Myocyte (in vitro differentiated cells): ENCODE results near the gene DNAH17. TPM values are rescaled to one million over a fixed set of nuclear protein-coding genes. Genes with fewer than 3 reads are reported as not detected.
"Not testable (repeated sequence)": the region's sequence is repeated elsewhere in the genome, so short reads cannot be mapped to it uniquely, and the experiment has no call there.

Experiments
- DNase-seq: peaks from one replicate; pipeline ENCODE4 v3.0.0-alpha.2; 2012; ENCODE audit warnings: low read depth
- total RNA-seq: library from RNA; depleted of rRNA; stranded (reverse); fragments of >200 nt; gene quantifications from 2 replicates; pipeline ENCODE4 v1.2.3, GENCODE V29; 2014

Gene DNAH17
- total RNA-seq, 1 donor from 2014 or later = not detected

- no peak for DNase-seq
Measured at GRCh38 chr17:78478757-78479297, 98.4 kb downstream of the DNAH17 start.

- DNase-seq = no peak
Measured at GRCh38 chr17:78477913-78478756, 99.1 kb downstream of the DNAH17 start.

- DNase-seq = no peak
Measured at GRCh38 chr17:78476973-78477372, 100.2 kb downstream of the DNAH17 start.

- no peak for DNase-seq
Measured at GRCh38 chr17:78476149-78476548, 101.0 kb downstream of the DNAH17 start.

- DNase-seq = no peak
Measured at GRCh38 chr17:78475211-78475610, 102.0 kb downstream of the DNAH17 start.

GRCh38 chr17:78474614-78475146, 102.5 kb downstream of the DNAH17 start:
- DNase-seq = no peak

- no peak for DNase-seq
Measured at GRCh38 chr17:78473951-78474613, 103.1 kb downstream of the DNAH17 start.

- no peak for DNase-seq
Measured at GRCh38 chr17:78472035-78472905, 104.9 kb downstream of the DNAH17 start.

- no peak for DNase-seq
Measured at GRCh38 chr17:78471635-78472034, 105.6 kb downstream of the DNAH17 start.

GRCh38 chr17:78469443-78469842, 107.8 kb downstream of the DNAH17 start:
- DNase-seq = no peak

GRCh38 chr17:78468366-78468765, 108.8 kb downstream of the DNAH17 start:
- DNase-seq = no peak

- no peak for DNase-seq
Measured at GRCh38 chr17:78466786-78467715, 110.1 kb downstream of the DNAH17 start.

GRCh38 chr17:78466109-78466785, 110.9 kb downstream of the DNAH17 start:
- not testable (repeated sequence) for DNase-seq

- DNase-seq = no peak
Measured at GRCh38 chr17:78462148-78462547, 115.0 kb downstream of the DNAH17 start.

- DNase-seq = no peak
Measured at GRCh38 chr17:78461799-78462053, 115.5 kb downstream of the DNAH17 start.

GRCh38 chr17:78460951-78461798, 116.0 kb downstream of the DNAH17 start:
- DNase-seq = no peak

- no peak for DNase-seq
Measured at GRCh38 chr17:78460176-78460675, 117.0 kb downstream of the DNAH17 start.

GRCh38 chr17:78459696-78460095, 117.5 kb downstream of the DNAH17 start:
- DNase-seq = no peak
